H9 (cell line): ENCODE data around the gene NFATC1. TPM values are rescaled to one million over a fixed set of nuclear protein-coding genes. Genes with fewer than 3 reads are reported as not detected.

Experiments
- DNase-seq: peaks from one replicate; pipeline ENCODE4 v3.0.0-alpha.2; 2017
- H2AFZ ChIP-seq: one replicate; pipeline ENCODE4 v1.6.1; 2013; ENCODE audit warnings: mild to moderate bottlenecking, low read length, control low read depth, moderate library complexity
- H2AK5ac ChIP-seq: 2 replicates; pipeline ENCODE4 v1.6.1; 2013; ENCODE audit warnings: low read length, control low read depth, mixed read lengths; ENCODE audit not compliant: insufficient read length
- H2BK120ac ChIP-seq: one replicate; pipeline ENCODE4 v1.6.1; 2013; ENCODE audit warnings: low read depth, mild to moderate bottlenecking, low read length, control low read depth, inconsistent platforms; ENCODE audit not compliant: poor library complexity, severe bottlenecking
- H2BK12ac ChIP-seq: 2 replicates; pipeline ENCODE4 v1.6.1; 2013; ENCODE audit warnings: low read length, control low read depth, mixed read lengths, low read depth; ENCODE audit not compliant: insufficient read length
- H2BK15ac ChIP-seq: 2 replicates; pipeline ENCODE4 v1.6.1; 2013; ENCODE audit warnings: low read depth, low read length, control low read depth
- H2BK20ac ChIP-seq: one replicate; pipeline ENCODE4 v1.6.1; 2013; ENCODE audit warnings: low read depth, mild to moderate bottlenecking, low read length, control low read depth, inconsistent platforms; ENCODE audit not compliant: poor library complexity, severe bottlenecking
- H2BK5ac ChIP-seq: 2 replicates; pipeline ENCODE4 v1.6.1; 2013; ENCODE audit warnings: low read length, control low read depth, mixed read lengths; ENCODE audit not compliant: insufficient read length
- H3K14ac ChIP-seq: 2 replicates; pipeline ENCODE4 v1.6.1; 2013; ENCODE audit warnings: low read length, control low read depth; ENCODE audit not compliant: insufficient read depth
- H3K18ac ChIP-seq: 2 replicates; pipeline ENCODE4 v1.6.1; 2013; ENCODE audit warnings: low read depth, mild to moderate bottlenecking, mixed read lengths, low read length, control low read depth; ENCODE audit not compliant: insufficient read length
- H3K23ac ChIP-seq: 2 replicates; pipeline ENCODE4 v1.6.1; 2013; ENCODE audit warnings: low read length, control low read depth, mixed read lengths, low read depth; ENCODE audit not compliant: insufficient read length
- H3K23me2 ChIP-seq: 2 replicates; pipeline ENCODE4 v1.6.1; 2013; ENCODE audit warnings: low read depth, mild to moderate bottlenecking, mixed read lengths, low read length, control low read depth; ENCODE audit not compliant: insufficient read length, poor library complexity, severe bottlenecking
- H3K27ac ChIP-seq: 2 replicates; pipeline ENCODE4 v1.5.1; 2013; ENCODE audit warnings: low read length, control low read depth, mixed read lengths, low read depth; ENCODE audit not compliant: insufficient read length
- H3K27me3 ChIP-seq: 2 replicates; pipeline ENCODE4 v1.6.1; 2013; ENCODE audit warnings: low read length, control low read depth, inconsistent platforms; ENCODE audit not compliant: insufficient read depth
- H3K4ac ChIP-seq: 2 replicates; pipeline ENCODE4 v1.6.1; 2013; ENCODE audit warnings: low read depth, mild to moderate bottlenecking, control low read depth, inconsistent platforms, low read length, moderate library complexity
- H3K4me1 ChIP-seq: 2 replicates; pipeline ENCODE4 v1.6.1; 2013; ENCODE audit warnings: low read length, control low read depth, inconsistent platforms; ENCODE audit not compliant: insufficient read depth
- H3K4me2 ChIP-seq: 2 replicates; pipeline ENCODE4 v1.6.1; 2013; ENCODE audit warnings: low read length, control low read depth, mixed read lengths; ENCODE audit not compliant: insufficient read length, insufficient read depth
- H3K56ac ChIP-seq: 2 replicates; pipeline ENCODE4 v1.6.1; 2013; ENCODE audit warnings: low read depth, mild to moderate bottlenecking, mixed read lengths, low read length, control low read depth; ENCODE audit not compliant: insufficient read length
- H3K79me1 ChIP-seq: 2 replicates; pipeline ENCODE4 v1.6.1; 2013; ENCODE audit warnings: low read depth, mild to moderate bottlenecking, moderate library complexity, low read length, control low read depth, inconsistent platforms; ENCODE audit not compliant: insufficient read depth, poor library complexity, severe bottlenecking
- H3K79me2 ChIP-seq: 2 replicates; pipeline ENCODE4 v1.6.1; 2013; ENCODE audit warnings: low read length, control low read depth, inconsistent platforms; ENCODE audit not compliant: insufficient read depth
- H3K9ac ChIP-seq: 2 replicates; pipeline ENCODE4 v1.6.1; 2013; ENCODE audit warnings: low read length, control low read depth, mixed read lengths; ENCODE audit not compliant: insufficient read length; ENCODE audit errors: extremely low read depth
- H3K9me3 ChIP-seq: one replicate; pipeline ENCODE4 v1.6.1; 2013; ENCODE audit warnings: low read depth, low read length, inconsistent platforms; ENCODE audit not compliant: control insufficient read depth
- H3T11ph ChIP-seq: one replicate; pipeline ENCODE4 v1.6.1; 2013; ENCODE audit warnings: mild to moderate bottlenecking, low read length, control low read depth, inconsistent platforms
- H4K20me1 ChIP-seq: one replicate; pipeline ENCODE4 v1.6.1; 2013; ENCODE audit not compliant: control insufficient read depth, insufficient read length, insufficient read depth
- H4K5ac ChIP-seq: 2 replicates; pipeline ENCODE4 v1.6.1; 2013; ENCODE audit warnings: low read depth, mild to moderate bottlenecking, mixed read lengths, low read length, control low read depth; ENCODE audit not compliant: insufficient read length
- H4K8ac ChIP-seq: replicated peaks from 2 replicates; pipeline ENCODE4 v1.6.1; 2013; ENCODE audit warnings: low read length, control low read depth, mixed read lengths, low read depth; ENCODE audit not compliant: insufficient read length
- H4K91ac ChIP-seq: 2 replicates; pipeline ENCODE4 v1.6.1; 2013; ENCODE audit warnings: low read depth, mild to moderate bottlenecking, moderate library complexity, mixed read lengths, low read length, control low read depth; ENCODE audit not compliant: insufficient read length
- H3K27ac Mint-ChIP-seq, 3 experiments: 2 replicates in 2 of 3; 3 replicates in 1 of 3; pipeline ENCODE4 v1.8.0; 2020 to 2021; ENCODE audit warnings: mixed read lengths in 3 of 3, mild to moderate bottlenecking in 1 of 3, moderate library complexity in 1 of 3
- H3K27me3 Mint-ChIP-seq: 2 replicates; pipeline ENCODE4 v1.8.0; 2021; ENCODE audit warnings: low read depth, mild to moderate bottlenecking, moderate library complexity, mixed read lengths
- H3K36me3 Mint-ChIP-seq, 3 experiments: 2 replicates in 2 of 3; 3 replicates in 1 of 3; pipeline ENCODE4 v1.8.0; 2020 to 2021; ENCODE audit warnings: low read depth in 3 of 3, mixed read lengths in 3 of 3; ENCODE audit not compliant: insufficient read depth in 1 of 3
- H3K4me1 Mint-ChIP-seq, 2 experiments: 2 replicates each; pipeline ENCODE4 v1.8.0; 2020; ENCODE audit warnings: mixed read lengths in 2 of 2
- H3K4me3 Mint-ChIP-seq, 2 experiments: 2 replicates in 1 of 2; 3 replicates in 1 of 2; pipeline ENCODE4 v1.8.0; 2020 to 2021; ENCODE audit warnings: mild to moderate bottlenecking in 2 of 2, mixed read lengths in 2 of 2, moderate library complexity in 1 of 2
- H3K9me3 Mint-ChIP-seq, 2 experiments: 2 replicates in 1 of 2; 3 replicates in 1 of 2; pipeline ENCODE4 v1.8.0; 2020; ENCODE audit warnings: mild to moderate bottlenecking in 2 of 2, mixed read lengths in 2 of 2, moderate library complexity in 1 of 2
- CTCF ChIP-seq: fragments of 200-600 bp; sonication (generic); conservative IDR thresholded peaks from 3 replicates; pipeline ENCODE4 v1.8.0; 2021; ENCODE audit warnings: antibody characterized with exemption, mild to moderate bottlenecking
- WGBS: extraction: QIAGEN DNeasy Blood & Tissue Kit; methylation state at CpG from one replicate; pipeline ENCODE4 v1.1.7; 2013; ENCODE audit warnings: missing lambda C conversion rate, low lambda C conversion rate, mixed read lengths; ENCODE audit not compliant: insufficient read length; ENCODE audit errors: extremely low coverage; 5-methylcytosine and 5-hydroxymethylcytosine counted together
- total RNA-seq: library from RNA; stranded (reverse); gene quantifications from 2 replicates; pipeline ENCODE4 v1.2.1, GENCODE V29; 2021

Gene NFATC1
- total RNA-seq, 1 experiment from 2014 or later = 5.5 TPM

- WGBS = no CpG with 5 or more reads among the region's 32 CpGs
- peak; percentile 31 for DNase-seq
Measured at GRCh38 chr18:79511671-79512301, 116.1 kb downstream of the NFATC1 start.

More at GRCh38 chr18:79511671-79512301, 116.1 kb downstream of the NFATC1 start:
- H3K4me1 Mint-ChIP-seq = peaks cover 4 to 16% of the 10 kb centered on the region in 2 experiments; a peak in 3 of 4 replicates
- Histone ChIP-seq H3K4me1 (no peaks in the 10 kb centered on the region), H3K27ac (no peak overlapping the region), H3K9me3 (no peaks in the 10 kb centered on the region), H3K27me3 (no peaks in the 10 kb centered on the region; the same call in 1 of the 2 replicates), H2BK15ac (no peak overlapping the region), H3K79me2 (no peaks in the 10 kb centered on the region), H2BK20ac (no peak overlapping the region), H3K4me2 (no peak overlapping the region), H4K8ac (no peak overlapping the region), H3K14ac (no peak overlapping the region), H3K9ac (no peak overlapping the region), H2BK5ac (no peak overlapping the region), H2BK120ac (no peak overlapping the region), H3T11ph (no peak overlapping the region), H3K4ac (no peak overlapping the region), H4K91ac (no peak overlapping the region), H3K23ac (no peak overlapping the region), H4K5ac (no peak overlapping the region), H3K56ac (no peak overlapping the region), H4K20me1 (no peaks in the 10 kb centered on the region), H2AK5ac (no peak overlapping the region), H3K79me1 (no peaks in the 10 kb centered on the region), H3K18ac (no peak overlapping the region), H2AFZ (no peak overlapping the region), H2BK12ac (no peak overlapping the region), H3K23me2 (no peaks in the 10 kb centered on the region)
- H3K36me3 Mint-ChIP-seq = no peaks in the 10 kb centered on the region
- no peak overlapping the region for H3K4me3 Mint-ChIP-seq
- no peak for TF ChIP-seq CTCF
- no peak overlapping the region; a peak in 1 of 7 replicates for H3K27ac Mint-ChIP-seq
- H3K27me3 Mint-ChIP-seq = peaks cover 7% of the 10 kb centered on the region
- H3K9me3 Mint-ChIP-seq = no peaks in the 10 kb centered on the region; a peak in 1 of 5 replicates
